ENCODE data around the gene TBC1D22A.

The TBC1D22A gene

GRCh38 chr22:46942799-46943785 lies 180.6 kb downstream of the TBC1D22A start:
- DNase-seq (ENCODE audit: insufficient read length, low spot score) (no peak), FAIRE-seq (peak; percentile 31)

- DNase-seq (ENCODE audit: insufficient read length, low spot score) (no peak), FAIRE-seq (no peak)
Measured at GRCh38 chr22:46945481-46945880, 183.0 kb downstream of the TBC1D22A start.

- DNase-seq (ENCODE audit: insufficient read length, low spot score) = no peak
- FAIRE-seq = no peak
Measured at GRCh38 chr22:46946383-46946962, 184.0 kb downstream of the TBC1D22A start.

GRCh38 chr22:46947516-46948257 lies 185.2 kb downstream of the TBC1D22A start:
- DNase-seq (ENCODE audit: insufficient read length, low spot score) (no peak), FAIRE-seq (no peak)

GRCh38 chr22:46948411-46949144 lies 186.1 kb downstream of the TBC1D22A start:
- FAIRE-seq (no peak), DNase-seq (ENCODE audit: insufficient read length, low spot score) (no peak)

GRCh38 chr22:46951350-46951749 lies 188.9 kb downstream of the TBC1D22A start:
- no peak for DNase-seq (ENCODE audit: insufficient read length, low spot score)
- no peak for FAIRE-seq

- no peak for DNase-seq (ENCODE audit: insufficient read length, low spot score)
- FAIRE-seq = no peak
Measured at GRCh38 chr22:46951973-46952372, 189.5 kb downstream of the TBC1D22A start.

GRCh38 chr22:46953968-46954765 lies 191.7 kb downstream of the TBC1D22A start:
- DNase-seq (ENCODE audit: insufficient read length, low spot score) (no peak), FAIRE-seq (no peak)

- FAIRE-seq (no peak), DNase-seq (ENCODE audit: insufficient read length, low spot score) (no peak)
Measured at GRCh38 chr22:46954781-46955180, 192.3 kb downstream of the TBC1D22A start.

- no peak for FAIRE-seq
Measured at GRCh38 chr22:46956498-46957215, 194.2 kb downstream of the TBC1D22A start.

GRCh38 chr22:46957521-46957920 lies 195.1 kb downstream of the TBC1D22A start:
- DNase-seq (ENCODE audit: insufficient read length, low spot score) = no peak
- no peak for FAIRE-seq

More at GRCh38 chr22:46956498-46957215, 194.2 kb downstream of the TBC1D22A start:
- no peak for DNase-seq (ENCODE audit: insufficient read length, low spot score)

- DNase-seq (ENCODE audit: insufficient read length, low spot score) = no peak
- FAIRE-seq = no peak
Measured at GRCh38 chr22:46958191-46958590, 195.7 kb downstream of the TBC1D22A start.

GRCh38 chr22:46958658-46959057 lies 196.2 kb downstream of the TBC1D22A start:
- FAIRE-seq = no peak
- DNase-seq (ENCODE audit: insufficient read length, low spot score) = no peak

- no peak for DNase-seq (ENCODE audit: insufficient read length, low spot score)
- FAIRE-seq = no peak
Measured at GRCh38 chr22:46959369-46959768, 196.9 kb downstream of the TBC1D22A start.

GRCh38 chr22:46961591-46962295 lies 199.3 kb downstream of the TBC1D22A start:
- no peak for FAIRE-seq
- DNase-seq (ENCODE audit: insufficient read length, low spot score) = no peak

GRCh38 chr22:46962406-46962805 lies 200.0 kb downstream of the TBC1D22A start:
- FAIRE-seq (no peak), DNase-seq (ENCODE audit: insufficient read length, low spot score) (no peak)

GRCh38 chr22:46963672-46964545 lies 201.5 kb downstream of the TBC1D22A start:
- DNase-seq (ENCODE audit: insufficient read length, low spot score) (no peak), FAIRE-seq (no peak)
